Stomach (tissue), 9 donors: ENCODE results near the gene TAF4B. TPM values are rescaled to one million over a fixed set of nuclear protein-coding genes. Genes with fewer than 3 reads are reported as not detected.

Source experiments
- DNase-seq, 2 donors: peaks; one replicate each; pipeline versions ENCODE4 v3.0.0 to v3.0.0-alpha.2; 2013 to 2019
- H3K27ac ChIP-seq, 5 donors: fragments of 200-600 bp in 4 of 5; sonication (generic) in 4 of 5; one replicate each; pipeline ENCODE4 v1.5.1; 2013 to 2019; ENCODE audit warnings: mild to moderate bottlenecking in 1 of 5, moderate library complexity in 1 of 5
- H3K27me3 ChIP-seq, 3 donors: fragments of 200-600 bp; sonication (generic); one replicate each; pipeline ENCODE4 v1.5.1; 2017 to 2019; ENCODE audit warnings: mixed run types in 1 of 3
- H3K36me3 ChIP-seq, 4 donors: fragments of 200-600 bp; sonication (generic); 1 replicate in 3 of 4; 2 replicates in 1 of 4; pipeline ENCODE4 v1.5.1; 2016 to 2019
- H3K4me1 ChIP-seq, 4 donors: fragments of 200-600 bp; sonication (generic); one replicate each; pipeline ENCODE4 v1.5.1; 2016 to 2019
- H3K4me3 ChIP-seq, 4 donors: fragments of 200-600 bp; sonication (generic) in 3 of 4; one replicate each; pipeline ENCODE4 v1.5.1; 2016 to 2019; ENCODE audit warnings: mild to moderate bottlenecking in 1 of 4
- H3K9me3 ChIP-seq, 4 donors: fragments of 200-600 bp; sonication (generic); one replicate each; pipeline ENCODE4 v1.5.1; 2016 to 2019
- CTCF ChIP-seq, 7 experiments: fragments of 450-650 bp in 4 of 7; fragments of 200-600 bp in 3 of 7; sonication (generic) in 3 of 7; IDR thresholded peaks; one replicate each; pipeline ENCODE4 v1.5.1; 2016 to 2019; ENCODE audit warnings: antibody characterized with exemption in 7 of 7, control low read depth in 2 of 7, mild to moderate bottlenecking in 1 of 7
- EP300 ChIP-seq: sonication (generic); formaldehyde crosslinking; IDR thresholded peaks from one replicate; pipeline ENCODE4 v1.6.1; 2017; ENCODE audit warnings: antibody characterized with exemption
- POLR2A ChIP-seq, 4 donors: fragments of 450-650 bp; IDR thresholded peaks; one replicate each; pipeline ENCODE4 v1.6.1; 2016; ENCODE audit warnings: antibody characterized with exemption in 4 of 4, control low read depth in 2 of 4, mild to moderate bottlenecking in 1 of 4, moderate library complexity in 1 of 4
- POLR2AphosphoS5 ChIP-seq, 3 donors: sonication (generic); formaldehyde crosslinking; IDR thresholded peaks; one replicate each; pipeline ENCODE4 v1.6.1; 2016; ENCODE audit warnings: antibody characterized with exemption in 3 of 3
- WGBS, 5 donors: extraction: QIAGEN DNeasy Blood & Tissue Kit in 3 of 5; methylation state at CpG; one replicate each; pipeline versions ENCODE4 v1.1.5 to v1.1.7; 2013 to 2018; 5-methylcytosine and 5-hydroxymethylcytosine counted together
- intact Hi-C: fragments of 100-400 bp; cut with DNase I; formaldehyde crosslinking; loops from one replicate; pipeline ENCODE4 v1.15.1; 2023; ENCODE audit warnings: low total_unique reads
- polyA plus RNA-seq, 3 donors: library from polyadenylated mRNA; stranded (reverse); fragments of 200-250 nt; gene quantifications; one replicate each; pipeline ENCODE4 v1.2.3, GENCODE V29; 2013
- total RNA-seq, 5 donors: library from RNA; depleted of rRNA; stranded (reverse); fragments of >200 nt; gene quantifications; one replicate each; pipeline versions ENCODE4 v1.1.0 to v1.2.3, GENCODE V29; 2014 to 2016
- donor health status: healthy with polysubstance abuse.
- donor health status: Bipolar disorder and iron deficiency.
- donor health status: healthy.

TAF4B gene
- total and polyA plus RNA-seq, 8 donors, result 0.58 to 33.6 (median 5.0) TPM

DNA sequence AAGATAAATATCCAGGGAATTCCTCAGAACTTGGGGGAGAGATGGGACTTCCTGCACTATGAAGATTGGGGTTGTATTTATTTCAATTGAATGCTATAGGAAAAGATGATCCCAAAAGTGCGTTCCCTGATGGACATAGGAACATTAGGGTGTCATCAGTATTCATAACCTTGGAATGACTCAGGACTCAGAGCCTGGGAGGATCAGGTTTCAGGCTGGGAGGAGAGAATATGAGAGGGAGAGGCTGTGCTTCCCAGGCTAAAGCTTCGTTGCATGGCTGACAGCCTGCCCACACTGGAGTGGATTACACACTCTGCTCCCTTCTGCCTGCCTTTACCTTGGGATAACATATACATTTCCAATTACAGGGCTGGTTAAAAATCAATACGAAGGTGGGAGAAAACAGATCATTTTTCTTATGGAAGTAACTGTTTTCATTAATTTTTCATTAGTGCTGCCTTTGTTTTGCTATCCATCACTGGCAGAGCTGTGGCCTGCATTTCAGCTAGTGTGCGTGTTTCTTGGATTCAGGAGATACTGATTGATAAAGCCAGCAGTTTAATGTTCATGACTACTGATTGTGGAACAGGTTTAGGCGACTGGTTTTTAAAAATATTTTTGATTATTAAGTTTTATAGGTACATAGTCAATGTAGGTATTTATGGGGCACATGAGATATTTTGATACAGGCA lies 203.4 kb downstream of the TAF4B start:
- TF ChIP-seq POLR2AphosphoS5 (IDR thresholded peaks at IDR 0.05) (no peak), CTCF (IDR thresholded peaks at IDR 0.05) (no peak), POLR2A (IDR thresholded peaks at IDR 0.05) (no peak), EP300 (no peak)
- no peaks in the 10 kb centered on the region for H3K9me3 ChIP-seq
- H3K4me3 ChIP-seq, result no peak overlapping the region
- no peak overlapping the region for H3K27ac ChIP-seq
- H3K36me3 ChIP-seq, result no peaks in the 10 kb centered on the region
- intact Hi-C loops, result no loop called here
- 44 to 53% (median 44%) methylated on average over 5 of the region's 5 CpGs for WGBS, 5 donors
- H3K27me3 ChIP-seq, result no peaks in the 10 kb centered on the region
- DNase-seq, result peak in 1 of 2 donors; percentile 53
- H3K4me1 ChIP-seq, result no peaks in the 10 kb centered on the region

DNA sequence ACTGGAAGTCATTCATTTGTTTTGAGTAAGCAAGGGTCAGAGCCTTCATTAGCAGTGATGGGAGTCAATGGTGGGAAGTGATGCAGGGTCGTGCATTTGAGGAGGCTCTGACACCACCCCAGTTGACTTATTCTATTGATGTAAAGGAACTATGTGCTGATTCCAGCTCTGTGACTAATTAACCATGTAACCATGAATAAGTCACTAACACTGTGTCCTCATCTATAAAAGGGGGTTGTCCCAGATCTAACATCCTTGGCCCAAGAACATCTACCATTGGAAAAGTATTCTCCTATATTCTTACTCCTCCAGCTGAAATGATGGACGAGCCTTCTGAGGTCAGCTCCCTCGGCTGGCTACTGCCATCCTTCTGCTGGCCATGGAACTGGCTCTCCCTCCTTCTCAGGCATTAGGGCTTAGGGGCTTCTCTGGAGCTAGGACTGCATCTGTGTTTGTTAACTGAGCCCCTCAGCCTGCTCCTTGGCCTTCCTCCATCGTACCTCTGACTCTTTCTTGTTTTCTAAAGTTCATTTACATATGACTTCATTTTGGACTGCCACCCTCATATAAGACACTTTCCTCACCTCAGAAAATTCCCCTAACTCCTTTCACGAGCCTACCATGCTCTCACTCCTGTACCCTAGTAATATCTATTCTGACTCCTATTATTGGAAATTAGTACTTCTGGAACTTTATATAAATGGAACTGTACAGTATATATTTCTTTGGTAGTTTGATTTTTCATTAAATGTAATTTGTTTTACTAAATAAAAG lies 206.6 kb downstream of the TAF4B start:
- Histone ChIP-seq H3K4me3 (no peak overlapping the region), H3K36me3 (no peaks in the 10 kb centered on the region), H3K27me3 (no peaks in the 10 kb centered on the region), H3K9me3 (no peaks in the 10 kb centered on the region), H3K27ac (no peak overlapping the region), H3K4me1 (no peaks in the 10 kb centered on the region)
- intact Hi-C loops, result no loop called here
- TF ChIP-seq EP300 (no peak), POLR2AphosphoS5 (IDR thresholded peaks at IDR 0.05) (no peak), CTCF (IDR thresholded peaks at IDR 0.05) (no peak), POLR2A (IDR thresholded peaks at IDR 0.05) (no peak)
- no peak for DNase-seq
- 79 to 83% (median 80%) methylated on average over 5 of the region's 5 CpGs for WGBS, 5 donors

DNA sequence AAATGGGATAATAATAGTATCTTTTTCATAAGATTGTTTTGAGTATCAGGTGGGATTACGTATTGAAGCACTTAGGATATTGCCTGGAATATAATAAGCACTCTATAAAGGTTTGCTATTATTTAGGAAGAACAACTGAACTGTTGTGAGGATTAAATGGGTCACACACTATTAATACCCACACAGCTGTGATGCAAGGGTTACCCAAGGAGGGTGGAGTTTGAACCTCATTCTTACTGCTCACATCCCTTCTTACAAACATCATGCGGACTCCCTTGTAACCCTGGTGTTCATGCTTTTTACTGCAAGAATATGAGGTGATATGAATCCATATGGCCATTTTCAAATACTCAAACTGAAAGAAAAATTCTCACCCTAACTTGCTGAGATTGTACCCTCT lies 208.6 kb downstream of the TAF4B start:
- WGBS, 5 donors, result 45 to 93% (median 71%) methylated on average over 2 of the region's 2 CpGs

More for the DNA sequence above, 208.6 kb downstream of the TAF4B start:
- Histone ChIP-seq H3K9me3 (no peaks in the 10 kb centered on the region), H3K36me3 (no peaks in the 10 kb centered on the region), H3K27me3 (no peaks in the 10 kb centered on the region), H3K4me3 (no peak overlapping the region), H3K27ac (no peak overlapping the region), H3K4me1 (no peaks in the 10 kb centered on the region)
- TF ChIP-seq POLR2A (IDR thresholded peaks at IDR 0.05) (no peak), EP300 (no peak), POLR2AphosphoS5 (IDR thresholded peaks at IDR 0.05) (no peak), CTCF (IDR thresholded peaks at IDR 0.05) (no peak)
- intact Hi-C loops, result no loop called here
- no peak for DNase-seq
